ENCODE data around the gene IARS1.

IARS1 gene

GRCh38 chr9:92327283-92327850, 33.9 kb upstream of the IARS1 start:
- peak overlapping the region; percentile 93 for H3K4me3 ChIP-seq (replicated peaks; ENCODE audit: low read depth, low read length)
- DNase-seq (ENCODE audit: extremely low read depth, low read depth) = no peak
- no peak for TF ChIP-seq CTCF (IDR thresholded peaks at IDR 0.05; ENCODE audit: low read depth, low read length, missing control alignments)

GRCh38 chr9:92325991-92326500, 32.5 kb upstream of the IARS1 start:
- DNase-seq (ENCODE audit: extremely low read depth, low read depth) = no peak
- no peak for TF ChIP-seq CTCF (IDR thresholded peaks at IDR 0.05; ENCODE audit: low read depth, low read length, missing control alignments)
- H3K4me3 ChIP-seq (replicated peaks; ENCODE audit: low read depth, low read length) = peak overlapping the region; percentile 93

GRCh38 chr9:92325269-92325990, 31.9 kb upstream of the IARS1 start, which contains the start of the genes CENPP and NOL8:
Gene CENPP (plus strand): TSS chr9:92325953.
Gene NOL8 (minus strand): TSS chr9:92325350. CDS start chr9:92324161, 1,189 bp downstream.
- peak within 1 kb of the TSS; percentile 93 for H3K4me3 ChIP-seq (replicated peaks; ENCODE audit: low read depth, low read length)
- TF ChIP-seq CTCF (IDR thresholded peaks at IDR 0.05; ENCODE audit: low read depth, low read length, missing control alignments) = no peak
- DNase-seq (ENCODE audit: extremely low read depth, low read depth) = peak; percentile 66

GRCh38 chr9:92324889-92325268, 31.4 kb upstream of the IARS1 start:
- TF ChIP-seq CTCF (IDR thresholded peaks at IDR 0.05; ENCODE audit: low read depth, low read length, missing control alignments) = no peak
- H3K4me3 ChIP-seq (replicated peaks; ENCODE audit: low read depth, low read length) = peak overlapping the region; percentile 93
- no peak for DNase-seq (ENCODE audit: extremely low read depth, low read depth)

- DNase-seq (ENCODE audit: extremely low read depth, low read depth) = no peak
- H3K4me3 ChIP-seq (replicated peaks; ENCODE audit: low read depth, low read length) = peak overlapping the region; percentile 93
- TF ChIP-seq CTCF (IDR thresholded peaks at IDR 0.05; ENCODE audit: low read depth, low read length, missing control alignments) = no peak
Observed at GRCh38 chr9:92324431-92324830, 30.9 kb upstream of the IARS1 start.

GRCh38 chr9:92315456-92315855, 22.0 kb upstream of the IARS1 start:
- no peak overlapping the region for H3K4me3 ChIP-seq (replicated peaks; ENCODE audit: low read depth, low read length)
- no peak for DNase-seq (ENCODE audit: extremely low read depth, low read depth)
- no peak for TF ChIP-seq CTCF (IDR thresholded peaks at IDR 0.05; ENCODE audit: low read depth, low read length, missing control alignments)

Data from HFF-Myc (cell line).